ENCODE results near the gene ATP8A1. TPM values are rescaled to one million over a fixed set of nuclear protein-coding genes. Genes with fewer than 3 reads are reported as not detected.
"Not testable (repeated sequence)": the region's sequence is repeated elsewhere in the genome, so short reads cannot be mapped to it uniquely, and the experiment has no call there.

The ATP8A1 gene
- total RNA-seq, 2 donors from 2014 or later: 64.7 to 70.5 TPM

DNA sequence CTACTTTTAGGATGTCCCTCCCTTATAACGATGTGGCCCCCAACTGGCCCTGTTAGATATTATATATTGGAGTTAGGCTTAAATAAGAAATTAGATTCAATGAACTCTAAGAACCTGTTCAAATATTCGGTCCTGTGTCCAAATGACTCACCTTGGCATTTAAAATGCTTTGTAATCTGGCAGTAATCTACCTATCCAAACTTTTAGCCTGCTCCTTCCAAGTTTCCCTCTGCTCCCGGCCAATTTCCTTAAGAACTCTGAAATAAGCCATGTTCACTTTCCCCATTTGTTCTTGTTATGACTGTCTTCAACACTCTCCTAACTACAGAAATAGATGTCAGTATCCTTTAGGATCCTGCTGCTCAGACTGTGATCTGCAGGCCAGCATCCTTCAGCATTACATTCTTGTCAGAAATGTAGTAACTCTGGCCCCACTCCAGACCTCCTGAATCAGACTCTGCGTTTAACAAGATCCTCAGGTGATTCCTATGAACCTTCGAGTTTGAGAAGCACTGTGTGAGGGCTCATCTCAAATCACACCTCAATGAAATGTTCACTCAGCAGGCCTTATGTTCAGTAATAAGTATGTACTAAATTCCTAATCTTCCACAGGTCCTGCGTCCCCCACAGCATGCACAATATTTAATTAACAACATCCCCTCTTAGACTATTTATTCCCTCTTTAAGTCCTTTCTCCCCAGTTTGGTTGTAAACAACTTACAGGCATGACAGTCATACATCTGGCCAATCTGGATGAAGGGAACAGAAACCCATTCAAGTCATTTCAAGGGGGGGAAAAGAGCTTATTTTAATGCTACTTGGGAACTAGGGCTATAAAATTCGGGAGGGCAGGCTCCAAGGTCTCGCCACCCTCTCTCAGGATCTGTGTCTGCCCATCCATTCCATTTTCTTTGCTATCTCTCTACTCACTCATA is 3.0 kb downstream of the ATP8A1 start:
- DNase-seq (no peak), ATAC-seq (no peak)
- intact Hi-C loops (cut with DNase I, micrococcal nuclease): no loop called here

GRCh38 chr4:42652529-42653231 is 4.2 kb downstream of the ATP8A1 start:
- ATAC-seq; DNase-seq; intact Hi-C loops (cut with DNase I, micrococcal nuclease): not testable (repeated sequence)

GRCh38 chr4:42649870-42650269 is 7.0 kb downstream of the ATP8A1 start:
- no peak for DNase-seq
- intact Hi-C loops (cut with DNase I, micrococcal nuclease): no loop called here

DNA sequence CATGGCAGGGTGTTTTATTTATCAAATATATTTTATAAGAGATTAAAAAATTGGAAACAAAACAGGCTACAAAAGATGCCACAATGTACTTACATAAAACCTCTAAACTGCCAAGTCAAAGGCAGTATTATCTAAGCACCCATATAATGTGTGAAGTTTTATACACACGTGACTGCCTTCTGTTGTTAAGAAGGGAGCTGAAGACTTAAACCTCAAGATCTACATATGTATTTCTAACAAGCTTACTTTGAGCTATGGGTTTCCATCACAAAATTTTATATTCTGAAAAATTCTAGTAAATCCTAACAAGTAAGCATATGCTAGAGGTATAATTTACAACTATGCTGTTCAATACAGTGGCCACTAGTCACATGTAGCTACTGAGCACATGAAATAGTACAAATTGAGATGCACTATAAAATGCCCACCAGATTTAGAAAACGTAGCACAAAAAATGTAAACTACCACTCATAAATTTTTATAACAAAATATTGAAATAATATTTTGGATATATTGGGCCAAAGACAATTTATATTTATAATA is 9.8 kb downstream of the ATP8A1 start:
- no peak for DNase-seq
- no peak for ATAC-seq
- intact Hi-C loops (cut with DNase I, micrococcal nuclease): no loop called here

More at GRCh38 chr4:42649870-42650269, 7.0 kb downstream of the ATP8A1 start:
- ATAC-seq: no peak

DNA sequence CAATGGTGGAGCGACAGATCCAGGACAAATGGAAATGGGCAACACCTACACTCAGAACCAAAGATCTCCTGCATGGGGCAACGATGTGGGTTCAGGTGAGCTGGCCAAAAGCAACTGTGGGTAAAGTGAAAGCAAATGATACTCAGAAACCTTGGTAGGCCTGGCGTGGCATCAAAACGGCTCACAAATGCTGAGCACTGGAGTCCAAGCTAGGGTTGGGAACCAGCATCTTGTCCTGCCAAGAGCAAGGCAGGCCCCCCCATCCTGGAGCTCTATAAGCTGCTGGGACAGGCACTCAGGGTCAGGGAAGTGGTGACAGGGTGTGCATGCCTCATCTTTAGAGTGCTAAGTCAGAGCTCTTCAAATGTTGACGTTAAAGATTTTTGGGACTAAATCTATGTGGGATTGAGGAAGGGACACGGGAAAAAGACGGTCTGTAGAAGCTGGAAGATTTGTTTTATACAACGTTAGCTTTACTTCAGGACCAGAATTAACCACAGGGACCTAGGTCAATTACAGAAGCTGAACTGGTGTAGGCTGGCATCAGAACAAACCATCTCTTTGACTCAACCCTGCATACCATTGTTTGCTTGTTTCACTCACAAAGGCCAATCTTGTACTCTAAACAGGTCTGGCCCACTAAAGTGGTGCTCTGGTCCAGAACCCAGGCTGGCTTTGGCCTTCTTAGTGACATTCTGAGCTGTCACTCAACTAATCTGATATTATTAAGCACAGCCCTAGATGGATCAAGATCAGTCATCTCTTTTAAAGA is 10.7 kb downstream of the ATP8A1 start:
- ATAC-seq: no peak
- no peak for DNase-seq
- intact Hi-C loops (cut with DNase I, micrococcal nuclease): no loop called here

DNA sequence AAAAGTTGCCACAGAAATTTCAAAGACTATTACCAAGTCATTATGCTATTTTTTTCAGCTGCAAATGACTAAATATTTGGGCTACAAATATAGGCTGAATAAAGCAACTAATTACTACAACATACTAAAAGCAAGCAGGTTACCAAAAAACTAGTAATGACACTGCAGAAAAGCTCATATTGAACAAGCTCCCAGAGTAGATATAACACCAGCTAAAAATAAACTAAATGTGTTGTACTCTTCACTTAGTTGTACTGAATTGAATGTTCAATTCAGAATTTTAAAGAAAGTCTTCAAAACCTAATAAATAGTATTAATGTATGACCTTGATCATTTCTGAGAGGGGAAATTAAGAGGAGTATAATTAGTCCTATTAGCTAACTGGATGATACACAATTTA is 12.0 kb downstream of the ATP8A1 start:
- ATAC-seq (no peak), DNase-seq (no peak)

GRCh38 chr4:42643685-42644084 is 13.2 kb downstream of the ATP8A1 start:
- DNase-seq (no peak), ATAC-seq (no peak)
- intact Hi-C loops (cut with DNase I, micrococcal nuclease): no loop called here

More for the DNA sequence above, 12.0 kb downstream of the ATP8A1 start:
- intact Hi-C loops (cut with DNase I, micrococcal nuclease): no loop called here

DNA sequence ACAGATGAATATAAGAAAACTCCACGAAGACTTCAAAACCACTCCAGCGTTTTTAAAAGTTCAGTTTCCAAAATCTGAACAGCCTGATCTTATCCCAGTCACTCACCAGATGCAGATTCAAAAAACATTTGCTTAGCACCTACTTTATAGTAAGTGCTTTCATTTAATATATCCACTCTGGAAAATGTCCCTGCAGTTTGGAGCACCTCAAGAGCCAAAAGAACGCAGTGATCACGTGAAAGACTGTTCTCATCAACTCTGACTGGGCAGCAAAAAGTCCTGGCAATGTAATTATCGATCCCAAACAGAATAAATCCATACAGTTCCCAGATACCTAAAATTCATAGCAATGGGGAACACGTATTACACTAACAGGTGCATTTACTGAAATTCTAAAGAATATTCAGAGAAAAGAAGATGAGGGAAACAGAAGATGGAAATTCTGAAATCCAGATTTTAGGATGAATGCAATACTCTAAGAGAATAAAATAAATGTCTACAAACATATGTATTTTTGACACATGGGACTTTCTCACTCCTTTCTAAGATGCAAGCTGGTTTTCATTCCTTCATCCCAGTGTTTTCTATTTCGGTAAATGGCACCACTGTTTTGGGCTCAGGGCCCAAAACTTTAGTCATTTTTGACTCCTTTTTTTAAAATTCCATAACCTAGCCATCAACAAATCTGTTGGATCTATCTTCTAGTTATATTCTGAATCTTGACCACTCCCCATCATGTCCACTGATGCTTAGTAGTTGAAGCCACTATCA is 13.9 kb downstream of the ATP8A1 start:
- intact Hi-C loops (cut with DNase I, micrococcal nuclease): no loop called here
- DNase-seq: no peak
- ATAC-seq: no peak

DNA sequence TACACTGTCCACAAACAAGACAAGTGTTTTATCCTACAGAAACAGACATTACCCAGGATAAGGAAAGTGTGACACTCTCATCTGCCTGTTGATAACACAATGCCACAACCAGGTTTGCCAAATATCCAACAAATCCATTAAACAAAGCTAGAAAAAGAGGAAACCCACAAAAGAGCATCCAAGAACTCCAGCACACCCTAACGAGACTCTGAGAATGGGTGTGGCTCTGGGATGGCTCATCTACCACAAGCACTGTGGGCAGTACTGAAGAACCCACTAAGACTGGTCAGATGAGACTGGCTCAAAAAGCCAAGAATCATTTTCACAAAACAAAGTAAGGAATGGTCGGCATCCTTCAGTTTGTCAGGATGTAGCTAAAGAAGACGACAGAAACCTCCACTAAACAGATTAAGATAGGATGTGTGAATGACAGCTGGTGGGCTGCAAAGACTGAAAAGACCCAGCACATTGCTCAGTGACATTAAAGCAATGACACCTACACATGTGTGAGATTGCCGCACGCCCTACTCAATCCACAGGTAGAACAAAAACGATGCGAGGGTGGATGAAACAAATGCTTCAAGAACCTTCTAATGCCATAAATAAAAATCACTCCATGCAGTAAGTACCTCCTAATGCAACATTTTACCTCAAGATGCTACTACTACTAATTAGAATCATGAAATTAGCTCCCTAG is 14.7 kb downstream of the ATP8A1 start:
- no peak for DNase-seq
- intact Hi-C loops (cut with DNase I, micrococcal nuclease): no loop called here
- ATAC-seq: peak; percentile 50

DNA sequence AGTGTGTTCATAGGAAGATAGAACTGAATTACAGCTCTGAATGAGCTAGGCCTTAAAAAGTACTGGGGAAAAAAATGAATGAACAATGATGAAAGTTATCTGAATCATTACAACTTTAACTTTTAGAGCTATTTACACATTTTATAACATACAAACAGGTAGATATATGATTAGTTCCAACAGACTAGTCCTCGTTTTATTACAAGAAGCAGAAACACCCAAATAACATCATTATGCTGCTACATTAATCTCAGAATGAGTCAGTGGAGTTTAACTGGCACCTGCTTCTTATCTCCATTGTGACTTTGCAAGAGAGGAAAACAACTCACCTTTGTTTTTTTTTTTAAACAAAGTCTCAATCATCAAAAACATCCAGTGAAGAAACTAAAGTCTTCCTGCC is 15.2 kb downstream of the ATP8A1 start:
- DNase-seq (no peak), ATAC-seq (peak; percentile 45)
- intact Hi-C loops (cut with DNase I, micrococcal nuclease): no loop called here

GRCh38 chr4:42641161-42641560 is 15.7 kb downstream of the ATP8A1 start:
- intact Hi-C loops (cut with DNase I, micrococcal nuclease): no loop called here
- DNase-seq (no peak), ATAC-seq (peak; percentile 91)

GRCh38 chr4:42640613-42641012 is 16.3 kb downstream of the ATP8A1 start:
- intact Hi-C loops (cut with DNase I, micrococcal nuclease): no loop called here
- DNase-seq (no peak), ATAC-seq (no peak)

GRCh38 chr4:42638993-42639392 is 17.9 kb downstream of the ATP8A1 start:
- intact Hi-C loops (cut with DNase I, micrococcal nuclease): no loop called here
- no peak for DNase-seq
- ATAC-seq: no peak

DNA sequence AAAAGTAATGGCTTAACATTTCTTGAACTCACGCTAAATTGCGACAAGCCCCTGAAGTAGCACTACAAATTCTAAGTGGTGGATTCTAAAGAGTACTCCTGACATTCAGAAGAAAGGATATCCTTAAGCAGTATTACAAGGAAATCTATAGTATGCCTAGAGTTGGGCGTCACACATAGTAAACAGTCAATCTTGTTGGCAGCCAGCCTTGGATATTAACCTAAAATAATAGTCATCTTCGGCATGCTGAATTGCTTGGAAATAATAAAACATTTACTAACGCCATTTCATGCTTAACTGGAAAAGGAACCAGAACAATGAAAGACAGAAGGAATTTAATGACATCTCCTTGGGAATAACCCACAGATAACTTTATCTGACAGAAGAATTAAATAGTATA is 18.6 kb downstream of the ATP8A1 start:
- ATAC-seq (peak; percentile 52), DNase-seq (no peak)
- intact Hi-C loops (cut with DNase I, micrococcal nuclease): no loop called here

DNA sequence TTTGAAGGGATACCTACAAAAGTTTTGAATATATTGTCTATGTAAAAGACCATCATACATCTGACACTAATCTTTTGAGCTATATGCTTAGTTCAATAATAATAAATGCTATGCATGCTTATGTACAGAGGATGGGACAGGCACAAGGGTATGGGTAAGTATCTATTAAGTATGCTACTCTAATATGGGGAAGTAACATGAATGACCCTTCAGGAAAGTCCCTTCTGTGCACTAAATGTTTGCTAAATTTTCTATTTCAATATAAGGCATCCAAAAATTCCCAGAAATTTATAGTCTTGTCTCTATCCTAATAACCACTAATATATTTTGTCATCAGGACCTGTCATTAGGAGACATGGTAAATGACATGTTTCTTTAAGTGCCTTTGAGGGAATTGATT is 19.0 kb downstream of the ATP8A1 start:
- intact Hi-C loops (cut with DNase I, micrococcal nuclease): no loop called here
- no peak for DNase-seq

DNA sequence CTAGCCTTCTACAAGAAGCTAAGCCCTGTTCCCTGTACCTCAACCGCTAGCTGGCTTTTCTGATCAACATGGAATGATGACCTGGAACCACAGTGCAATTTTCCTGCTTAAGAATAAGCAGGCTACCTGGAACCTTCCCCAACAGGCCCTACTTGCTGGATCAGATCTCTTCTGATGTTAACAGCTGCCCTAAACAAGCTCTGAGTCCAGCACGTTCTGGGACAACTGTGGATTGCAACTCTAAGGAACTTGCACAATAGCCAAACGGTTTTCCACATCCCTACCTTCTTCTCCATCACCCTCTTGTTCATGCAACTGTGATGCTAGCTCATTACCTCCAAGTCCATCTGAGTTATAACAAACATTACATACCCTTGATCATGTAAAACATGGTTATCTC is 19.8 kb downstream of the ATP8A1 start:
- ATAC-seq: no peak
- intact Hi-C loops (cut with DNase I, micrococcal nuclease): no loop called here
- no peak for DNase-seq

More for the DNA sequence above, 19.0 kb downstream of the ATP8A1 start:
- no peak for ATAC-seq

DNA sequence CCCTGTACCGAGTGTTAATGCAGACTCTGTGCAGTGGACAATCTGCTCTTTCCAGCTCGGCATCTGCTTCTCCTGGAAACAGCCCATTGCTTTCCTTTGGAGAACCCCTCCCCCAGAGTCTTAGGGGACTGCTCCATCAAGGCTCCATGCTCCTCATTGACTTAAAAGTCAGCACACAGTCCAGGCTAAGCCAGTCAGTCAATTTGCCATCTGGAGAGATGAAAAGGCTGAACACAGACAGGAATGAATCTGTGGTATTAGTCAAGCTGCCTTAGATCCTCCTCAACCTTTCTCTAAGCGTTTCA is 20.3 kb downstream of the ATP8A1 start:
- intact Hi-C loops (cut with DNase I, micrococcal nuclease): no loop called here
- ATAC-seq (no peak), DNase-seq (no peak)

Data from left colon (tissue), 2 donors.